GM12872 (cell line): Measurements from ENCODE around the gene ZDHHC21.
A peak's percentile ranks its signal among the peaks of the same experiment; 100 is the strongest.

ENCODE experiments used
- CTCF ChIP-seq: IDR thresholded peaks from 3 replicates; pipeline ENCODE4 v1.5.1; 2011; ENCODE audit warnings: low read depth, mild to moderate bottlenecking, low read length, moderate library complexity; ENCODE audit not compliant: insufficient read depth

The ZDHHC21 gene

DNA sequence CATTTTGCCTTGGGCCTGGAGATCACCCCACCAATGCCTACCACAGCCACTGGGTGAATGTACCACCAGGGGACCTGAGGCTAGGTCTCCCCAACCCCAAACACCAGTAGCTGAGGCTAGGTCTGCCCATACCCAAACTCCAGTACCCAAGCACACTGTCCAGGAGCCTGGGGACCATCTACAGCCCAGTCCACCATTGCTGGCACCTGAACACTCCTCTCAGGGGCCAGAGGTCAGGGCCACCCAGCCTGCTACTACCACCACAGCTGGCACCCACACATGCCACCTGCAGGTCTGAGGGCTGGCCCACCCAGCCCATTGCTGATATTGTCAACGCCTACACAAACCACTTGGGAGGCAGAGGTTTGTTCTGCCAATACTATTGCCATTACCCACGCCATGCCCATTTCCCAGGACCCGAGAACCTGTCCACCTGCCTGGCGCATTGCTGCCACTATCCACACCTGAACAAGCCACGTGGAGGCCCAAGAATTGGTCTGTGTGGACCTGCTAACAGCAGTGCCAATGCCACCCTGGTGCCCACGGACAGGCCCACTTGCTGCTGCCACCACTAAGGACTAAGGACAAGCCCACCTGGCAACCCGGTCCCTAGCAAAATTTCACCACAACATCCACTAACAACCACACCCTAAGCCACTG, 59.2 kb downstream of the ZDHHC21 start:
- no peak for TF ChIP-seq CTCF

GRCh38 chr9:14633148-14633547, 60.1 kb downstream of the ZDHHC21 start:
- TF ChIP-seq CTCF: no peak

DNA sequence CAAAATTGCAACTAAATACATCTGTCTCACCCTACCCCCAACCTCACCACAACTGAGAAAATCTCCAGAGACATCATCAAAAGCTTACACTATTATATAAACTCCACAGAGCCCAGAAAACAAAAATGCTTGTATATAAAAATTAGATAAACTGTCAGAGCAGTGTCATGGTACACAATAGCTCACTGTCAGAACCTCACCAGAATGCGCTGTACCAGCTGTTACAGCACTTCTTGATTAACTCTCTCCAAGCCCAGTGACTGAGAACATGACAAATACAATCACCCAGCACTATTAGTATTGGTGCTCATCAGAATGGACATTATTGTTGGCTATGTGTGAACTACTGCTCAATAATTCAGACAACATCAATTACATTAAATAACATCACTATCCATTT, 65.7 kb downstream of the ZDHHC21 start:
- no peak for TF ChIP-seq CTCF

- no peak for TF ChIP-seq CTCF
These were observed 74.3 kb downstream of the ZDHHC21 start for GRCh38 chr9:14618836-14619420.

- peak; percentile 54; the same call in 2 of the 3 replicates for TF ChIP-seq CTCF
These were observed 76.8 kb downstream of the ZDHHC21 start for GRCh38 chr9:14616188-14616982.

DNA sequence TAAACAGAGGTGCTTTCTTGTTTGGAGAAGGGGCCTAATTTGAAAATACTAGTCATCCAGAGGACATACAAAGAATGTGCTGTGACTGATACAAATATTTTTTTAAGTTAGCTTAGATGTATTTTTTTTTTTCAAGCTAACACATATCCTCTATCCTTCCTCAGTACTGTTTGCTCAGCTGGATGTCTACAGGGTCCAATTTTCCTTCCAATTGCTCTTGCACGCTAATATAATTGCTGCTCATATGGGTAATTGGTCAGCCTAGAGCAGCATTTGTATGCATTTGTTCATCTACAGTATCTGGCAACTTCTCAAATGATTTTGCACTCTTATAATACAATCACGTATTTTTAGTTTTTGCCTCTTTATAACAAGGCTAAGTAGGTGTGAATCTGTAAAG, 84.7 kb downstream of the ZDHHC21 start:
- TF ChIP-seq CTCF: no peak

DNA sequence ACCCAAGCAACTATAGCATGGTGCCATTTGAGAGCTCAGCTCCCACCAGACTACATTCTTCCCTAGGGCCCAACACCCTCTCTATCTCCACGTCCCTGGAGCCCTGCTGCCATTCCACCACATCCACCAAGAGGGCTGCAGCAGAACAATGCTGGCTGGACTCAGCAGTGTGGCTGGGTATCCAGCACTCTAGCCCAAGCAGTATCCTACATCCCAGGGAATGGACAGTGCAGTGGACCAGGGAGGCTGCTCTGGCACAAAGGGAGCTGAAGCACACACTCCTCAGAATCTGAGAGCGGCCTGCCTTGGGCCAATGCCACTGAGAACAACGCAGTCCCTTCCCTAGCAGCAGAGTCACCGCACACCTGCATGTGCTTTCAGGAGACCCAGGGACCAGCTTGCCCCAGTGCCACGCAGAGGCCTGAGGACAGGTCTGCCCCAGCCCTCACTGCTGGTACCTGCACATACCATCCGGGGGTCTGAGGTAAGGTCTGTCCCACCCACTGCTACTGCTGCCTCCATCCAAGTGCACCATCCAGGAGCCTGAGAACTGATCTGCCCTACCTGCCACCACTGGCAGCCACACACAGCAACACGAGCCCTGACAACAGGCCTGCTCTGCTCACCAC, 95.9 kb downstream of the ZDHHC21 start:
- no peak for TF ChIP-seq CTCF
